ENCODE measurements around the gene SLC10A4. TPM values are rescaled to one million over a fixed set of nuclear protein-coding genes. Genes with fewer than 3 reads are reported as not detected.

SLC10A4 gene
- polyA plus RNA-seq, 3 donors, result 0.14 to 0.22 (median 0.18) TPM

GRCh38 chr4:48484494-48485168, 1.5 kb downstream of the SLC10A4 start:
- DNase-seq (ENCODE audit: low read depth in 3 of 3, low spot score in 2 of 3), result no peak

GRCh38 chr4:48489683-48490011, 6.5 kb downstream of the SLC10A4 start:
- no peak for DNase-seq (ENCODE audit: low read depth in 3 of 3, low spot score in 2 of 3)

GRCh38 chr4:48490012-48490679, 7.0 kb downstream of the SLC10A4 start, which contains the start of gene ZAR1:
Gene ZAR1, plus strand, starts transcription at chr4:48490252. Its CDS starts 40 bp downstream, at chr4:48490292.
- DNase-seq (ENCODE audit: low read depth in 3 of 3, low spot score in 2 of 3), result no peak

GRCh38 chr4:48490680-48491513, 7.8 kb downstream of the SLC10A4 start:
- DNase-seq (ENCODE audit: low read depth in 3 of 3, low spot score in 2 of 3), result no peak

- DNase-seq (ENCODE audit: low read depth in 3 of 3, low spot score in 2 of 3), result no peak
Measured at GRCh38 chr4:48491514-48492176, 8.5 kb downstream of the SLC10A4 start.

- DNase-seq (ENCODE audit: low read depth in 3 of 3, low spot score in 2 of 3), result no peak
Measured at GRCh38 chr4:48493452-48494100, 10.4 kb downstream of the SLC10A4 start.

- DNase-seq (ENCODE audit: low read depth in 3 of 3, low spot score in 2 of 3), result no peak
Measured at GRCh38 chr4:48495941-48496340, 12.8 kb downstream of the SLC10A4 start.

- DNase-seq (ENCODE audit: low read depth in 3 of 3, low spot score in 2 of 3), result no peak
Measured at GRCh38 chr4:48498895-48499294, 15.8 kb downstream of the SLC10A4 start.

- DNase-seq (ENCODE audit: low read depth in 3 of 3, low spot score in 2 of 3), result no peak
Measured at GRCh38 chr4:48499551-48500066, 16.5 kb downstream of the SLC10A4 start.

GRCh38 chr4:48503233-48504025, 20.3 kb downstream of the SLC10A4 start:
- DNase-seq (ENCODE audit: low read depth in 3 of 3, low spot score in 2 of 3), result no peak

- DNase-seq (ENCODE audit: low read depth in 3 of 3, low spot score in 2 of 3), result no peak
Measured at GRCh38 chr4:48504026-48504330, 20.8 kb downstream of the SLC10A4 start.

- no peak for DNase-seq (ENCODE audit: low read depth in 3 of 3, low spot score in 2 of 3)
Measured at GRCh38 chr4:48504352-48504751, 21.2 kb downstream of the SLC10A4 start.

GRCh38 chr4:48506716-48507115, 23.6 kb downstream of the SLC10A4 start:
- no peak for DNase-seq (ENCODE audit: low read depth in 3 of 3, low spot score in 2 of 3)

GRCh38 chr4:48509543-48509942, 26.4 kb downstream of the SLC10A4 start:
- no peak for DNase-seq (ENCODE audit: low read depth in 3 of 3, low spot score in 2 of 3)

GRCh38 chr4:48518143-48518542, 35.0 kb downstream of the SLC10A4 start:
- DNase-seq (ENCODE audit: low read depth in 3 of 3, low spot score in 2 of 3), result no peak

- no peak for DNase-seq (ENCODE audit: low read depth in 3 of 3, low spot score in 2 of 3)
Measured at GRCh38 chr4:48526406-48526805, 43.3 kb downstream of the SLC10A4 start.

- no peak for DNase-seq (ENCODE audit: low read depth in 3 of 3, low spot score in 2 of 3)
Measured at GRCh38 chr4:48538358-48538757, 55.2 kb downstream of the SLC10A4 start.

Data from right renal cortex interstitium (tissue), 3 donors.